Measurements from ENCODE around the gene AKT2.

AKT2 gene

GRCh38 chr19:40298026-40298425 lies 12.9 kb upstream of the AKT2 start:
- no peak for DNase-seq (ENCODE audit: low read depth)
- no peak overlapping the region for H3K4me3 ChIP-seq (ENCODE audit: low read depth, low read length)
- TF ChIP-seq MYC (IDR thresholded peaks at IDR 0.05; ENCODE audit: low read depth, low read length) = no peak
- no peak for TF ChIP-seq POLR2A (IDR thresholded peaks at IDR 0.05; ENCODE audit: extremely low read depth, insufficient read length)
- TF ChIP-seq CTCF (IDR thresholded peaks at IDR 0.05; ENCODE audit: low read depth, low read length) = no peak
- no peak for TF ChIP-seq MAX (IDR thresholded peaks at IDR 0.05; ENCODE audit: low read depth, low read length)

- no peak overlapping the region for H3K4me3 ChIP-seq (ENCODE audit: low read depth, low read length)
- no peak for TF ChIP-seq CTCF (IDR thresholded peaks at IDR 0.05; ENCODE audit: low read depth, low read length)
- TF ChIP-seq MAX (IDR thresholded peaks at IDR 0.05; ENCODE audit: low read depth, low read length) = no peak
- no peak for TF ChIP-seq MYC (IDR thresholded peaks at IDR 0.05; ENCODE audit: low read depth, low read length)
- TF ChIP-seq POLR2A (IDR thresholded peaks at IDR 0.05; ENCODE audit: extremely low read depth, insufficient read length) = no peak
- DNase-seq (ENCODE audit: low read depth) = no peak
Observed at GRCh38 chr19:40294560-40294959, 9.4 kb upstream of the AKT2 start.

DNA sequence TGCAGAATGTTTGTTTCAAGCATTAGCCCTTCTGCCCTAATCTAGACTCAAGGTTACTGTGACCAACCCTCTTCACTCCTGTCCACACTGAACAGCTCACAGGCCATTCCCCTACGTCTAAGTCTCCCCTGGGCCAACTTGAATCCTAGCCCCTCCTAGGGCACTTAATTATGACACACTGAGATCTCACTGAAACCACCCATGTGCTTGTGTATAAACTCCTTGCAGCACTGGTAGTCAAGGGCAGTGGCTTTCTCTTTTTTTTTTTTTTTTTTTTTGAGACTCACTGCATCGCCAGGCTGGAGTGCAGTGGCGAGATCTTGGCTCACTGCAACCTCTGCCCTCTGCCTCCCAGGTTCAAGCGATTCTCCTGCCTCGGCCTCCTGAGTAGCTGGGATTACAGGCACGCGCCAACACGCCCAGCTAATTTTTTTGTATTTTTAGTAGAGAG lies 1.9 kb upstream of the AKT2 start:
- no peak overlapping the region for H3K4me3 ChIP-seq (ENCODE audit: low read depth, low read length)
- no peak for DNase-seq (ENCODE audit: low read depth)
- TF ChIP-seq POLR2A (IDR thresholded peaks at IDR 0.05; ENCODE audit: extremely low read depth, insufficient read length) = no peak
- TF ChIP-seq CTCF (IDR thresholded peaks at IDR 0.05; ENCODE audit: low read depth, low read length) = no peak
- no peak for TF ChIP-seq MAX (IDR thresholded peaks at IDR 0.05; ENCODE audit: low read depth, low read length)
- no peak for TF ChIP-seq MYC (IDR thresholded peaks at IDR 0.05; ENCODE audit: low read depth, low read length)

DNA sequence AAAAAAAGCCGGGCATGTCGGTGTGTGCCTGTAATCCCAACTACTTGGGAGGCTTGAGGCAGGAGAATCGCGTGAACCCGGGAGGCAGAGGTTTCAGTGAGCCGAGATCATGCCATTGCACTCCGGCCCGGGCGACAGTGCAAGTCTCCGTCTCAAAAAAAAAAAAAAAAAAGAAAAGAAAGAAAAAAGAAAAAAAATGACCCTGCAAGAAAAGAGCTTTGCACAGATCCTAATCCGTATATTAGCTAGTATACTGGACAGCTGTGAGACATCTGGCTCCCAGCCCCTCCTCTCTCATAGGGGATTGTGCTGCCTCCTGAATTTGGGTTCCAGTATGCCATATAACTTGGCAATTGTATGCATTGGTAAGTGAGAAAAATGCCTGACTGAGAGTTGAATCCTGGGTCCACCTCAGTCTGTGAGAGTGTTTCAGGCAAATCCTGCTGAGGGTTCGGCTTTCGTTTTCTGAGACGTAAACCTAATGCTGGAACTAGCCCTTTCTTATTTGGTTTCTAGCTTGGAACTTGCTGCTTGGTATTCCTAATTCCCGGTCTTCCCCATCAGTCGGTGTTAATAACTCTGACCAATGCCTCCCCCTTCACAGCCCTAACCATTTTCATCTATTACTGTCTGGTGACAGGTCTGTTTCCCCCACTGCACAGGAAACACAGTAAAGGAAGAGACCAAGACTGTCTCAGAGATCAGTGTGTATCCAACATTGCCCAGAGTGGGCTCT lies 1.3 kb upstream of the AKT2 start:
- no peak overlapping the region for H3K4me3 ChIP-seq (ENCODE audit: low read depth, low read length)
- no peak for DNase-seq (ENCODE audit: low read depth)
- TF ChIP-seq POLR2A (IDR thresholded peaks at IDR 0.05; ENCODE audit: extremely low read depth, insufficient read length) = no peak
- no peak for TF ChIP-seq CTCF (IDR thresholded peaks at IDR 0.05; ENCODE audit: low read depth, low read length)
- no peak for TF ChIP-seq MAX (IDR thresholded peaks at IDR 0.05; ENCODE audit: low read depth, low read length)
- no peak for TF ChIP-seq MYC (IDR thresholded peaks at IDR 0.05; ENCODE audit: low read depth, low read length)

DNA sequence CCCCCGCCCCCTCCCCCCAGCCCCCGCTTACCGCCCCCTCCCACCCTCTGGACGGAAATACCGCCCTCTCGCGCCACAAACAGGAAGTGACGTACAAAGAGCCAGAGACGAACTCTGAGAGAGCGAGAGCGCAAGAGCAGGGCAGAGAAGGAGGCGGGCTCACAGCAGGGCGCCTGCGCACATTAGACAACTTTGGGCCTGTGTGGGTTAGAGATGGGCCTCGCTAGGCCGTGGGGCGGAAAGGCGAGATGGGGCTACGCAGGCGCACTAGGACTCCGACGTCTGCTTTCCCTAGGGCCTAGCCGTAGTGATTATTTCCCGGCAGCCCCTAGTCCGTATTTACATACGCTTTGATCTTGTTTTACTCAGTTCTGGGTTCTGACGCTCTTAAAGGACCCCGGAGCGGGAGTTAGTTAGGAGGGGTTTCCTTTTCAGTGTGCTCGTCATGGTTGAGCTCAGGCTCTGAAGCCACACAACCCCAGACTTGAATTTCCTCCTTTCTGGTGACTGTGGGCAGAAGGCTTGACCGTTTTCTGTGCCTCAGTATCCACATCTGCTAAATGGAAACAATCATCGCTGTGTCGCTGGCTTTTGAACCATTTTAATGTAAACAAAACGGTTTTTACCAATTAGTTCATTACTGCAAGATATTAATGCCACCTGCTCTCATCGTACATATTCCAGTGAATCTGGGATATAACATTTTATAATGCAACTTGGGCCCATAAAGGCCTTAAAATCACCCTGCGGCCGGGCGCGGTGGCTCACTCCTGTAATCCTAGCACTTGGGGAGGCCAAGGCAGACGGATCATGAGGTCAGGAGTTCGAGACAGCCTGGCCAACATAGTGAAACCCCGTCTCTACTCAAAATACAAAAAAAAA lies 449 bp upstream of the AKT2 start:
- peak; percentile 97 for DNase-seq (ENCODE audit: low read depth)
- TF ChIP-seq MYC (IDR thresholded peaks at IDR 0.05; ENCODE audit: low read depth, low read length) (no peak; the same call in 1 of the 2 replicates), POLR2A (IDR thresholded peaks at IDR 0.05; ENCODE audit: extremely low read depth, insufficient read length) (peak; percentile 49), CTCF (IDR thresholded peaks at IDR 0.05; ENCODE audit: low read depth, low read length) (no peak)
- peak overlapping the region; percentile 59 for H3K4me3 ChIP-seq (ENCODE audit: low read depth, low read length)

All from NB4 (cell line).